Left ventricle myocardium inferior (tissue), 1 donor: ENCODE results near the gene PHLDB3. TPM values are rescaled to one million over a fixed set of nuclear protein-coding genes. Genes with fewer than 3 reads are reported as not detected.
"Not testable (repeated sequence)": the region's sequence is repeated elsewhere in the genome, so short reads cannot be mapped to it uniquely, and the experiment has no call there.

Experiments
- DNase-seq: peaks from one replicate; pipeline ENCODE4 v3.0.0-alpha.2; 2020
- H3K27ac ChIP-seq: fragments of 200-600 bp; replicated peaks from 2 replicates; pipeline ENCODE4 v1.8.0; 2021
- H3K27me3 ChIP-seq: fragments of 200-600 bp; 2 replicates; pipeline ENCODE4 v1.8.0; 2021; ENCODE audit warnings: low read depth
- H3K36me3 ChIP-seq: fragments of 200-600 bp; 2 replicates; pipeline ENCODE4 v1.8.0; 2021
- H3K4me1 ChIP-seq: fragments of 200-600 bp; 2 replicates; pipeline ENCODE4 v1.8.0; 2021
- H3K4me3 ChIP-seq: fragments of 200-600 bp; 2 replicates; pipeline ENCODE4 v1.8.0; 2021; ENCODE audit warnings: mild to moderate bottlenecking, moderate library complexity
- H3K9me3 ChIP-seq: fragments of 200-600 bp; replicated peaks from 2 replicates; pipeline ENCODE4 v1.8.0; 2021
- intact Hi-C: fragments of 100-400 bp; cut with micrococcal nuclease; formaldehyde crosslinking; loops from one replicate; pipeline ENCODE4 v1.11.0; 2022
- total RNA-seq: library from RNA; stranded (reverse); fragmentation: NEBNext Ultra II Directional; extraction: Animal tissue kit (Norgen Biotek cat#: 25700); gene quantifications from one replicate; pipeline ENCODE4 v1.2.1, GENCODE V29; 2021
- TF ChIP-seq, protein P1 (sequence below): fragments of 200-600 bp; IDR thresholded peaks from 2 replicates; pipeline ENCODE4 v1.8.0; 2021; ENCODE audit warnings: antibody characterized with exemption, mild to moderate bottlenecking, borderline replicate concordance
- donor health status: DM: no; HTN: yes; CAD: no; lungs with severe emphysema.

The PHLDB3 gene
- total RNA-seq, 1 donor from 2014 or later, result 4.5 TPM

DNA sequence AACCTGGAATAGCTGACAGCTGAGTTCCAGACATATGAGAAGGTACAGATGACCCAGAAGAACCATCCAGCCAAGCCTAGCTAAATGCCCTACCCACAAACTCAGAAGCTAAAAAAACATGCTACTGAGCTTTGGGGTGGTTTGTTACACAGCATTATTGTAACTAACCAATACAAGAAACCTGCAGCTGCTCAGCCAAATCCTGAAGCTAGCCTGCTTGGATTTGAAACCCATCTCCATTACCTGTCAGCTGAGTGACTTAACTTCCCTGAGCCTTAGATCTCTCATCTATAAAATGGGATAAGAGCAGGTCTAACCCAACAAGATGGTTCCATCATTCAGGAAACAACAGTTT, 64.9 kb downstream of the PHLDB3 start:
- Histone ChIP-seq H3K4me1 (peaks cover 13% of the 10 kb centered on the region), H3K4me3 (no peak overlapping the region), H3K36me3 (no peaks in the 10 kb centered on the region), H3K27ac (peak overlapping the region; percentile 77), H3K27me3 (peaks cover 8% of the 10 kb centered on the region), H3K9me3 (no peaks in the 10 kb centered on the region)
- intact Hi-C loops, result no loop called here
- TF ChIP-seq, protein P1, sequence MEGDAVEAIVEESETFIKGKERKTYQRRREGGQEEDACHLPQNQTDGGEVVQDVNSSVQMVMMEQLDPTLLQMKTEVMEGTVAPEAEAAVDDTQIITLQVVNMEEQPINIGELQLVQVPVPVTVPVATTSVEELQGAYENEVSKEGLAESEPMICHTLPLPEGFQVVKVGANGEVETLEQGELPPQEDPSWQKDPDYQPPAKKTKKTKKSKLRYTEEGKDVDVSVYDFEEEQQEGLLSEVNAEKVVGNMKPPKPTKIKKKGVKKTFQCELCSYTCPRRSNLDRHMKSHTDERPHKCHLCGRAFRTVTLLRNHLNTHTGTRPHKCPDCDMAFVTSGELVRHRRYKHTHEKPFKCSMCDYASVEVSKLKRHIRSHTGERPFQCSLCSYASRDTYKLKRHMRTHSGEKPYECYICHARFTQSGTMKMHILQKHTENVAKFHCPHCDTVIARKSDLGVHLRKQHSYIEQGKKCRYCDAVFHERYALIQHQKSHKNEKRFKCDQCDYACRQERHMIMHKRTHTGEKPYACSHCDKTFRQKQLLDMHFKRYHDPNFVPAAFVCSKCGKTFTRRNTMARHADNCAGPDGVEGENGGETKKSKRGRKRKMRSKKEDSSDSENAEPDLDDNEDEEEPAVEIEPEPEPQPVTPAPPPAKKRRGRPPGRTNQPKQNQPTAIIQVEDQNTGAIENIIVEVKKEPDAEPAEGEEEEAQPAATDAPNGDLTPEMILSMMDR, result no peak
- no peak for DNase-seq

DNA sequence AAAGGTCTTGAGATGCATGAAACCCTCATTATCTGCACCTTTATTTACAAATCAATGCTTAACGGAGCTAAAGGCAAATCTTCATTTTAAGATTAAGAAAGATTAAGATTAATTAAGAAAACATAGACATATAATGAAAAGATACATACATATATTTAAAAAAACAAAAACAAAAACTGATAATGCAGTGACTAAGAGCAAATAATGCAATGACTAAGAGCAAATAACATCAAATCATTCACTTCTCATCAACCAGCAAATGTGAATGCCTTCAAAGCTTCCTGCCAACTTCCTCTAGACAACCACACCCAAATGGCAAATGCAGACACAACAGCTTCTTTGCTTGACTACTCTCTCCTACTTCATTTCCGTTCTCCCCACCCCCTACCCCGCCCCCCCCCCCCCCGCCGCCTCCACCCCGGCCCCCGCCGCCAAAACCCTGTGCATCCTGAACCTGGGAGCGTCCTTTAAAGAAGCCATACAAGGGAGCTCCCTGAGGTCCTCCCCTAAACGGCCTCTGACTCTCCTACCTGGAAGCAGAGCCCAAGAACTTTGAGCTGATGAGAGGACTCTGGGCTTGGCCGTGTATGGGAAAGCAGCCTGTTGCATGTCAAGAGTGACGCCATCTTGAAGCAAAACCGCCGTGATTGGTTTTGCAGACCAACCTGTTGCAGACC, 65.4 kb downstream of the PHLDB3 start:
- Histone ChIP-seq H3K27ac (peak overlapping the region; percentile 77), H3K27me3 (peaks cover 8% of the 10 kb centered on the region), H3K36me3 (no peaks in the 10 kb centered on the region), H3K9me3 (no peaks in the 10 kb centered on the region), H3K4me3 (peak overlapping the region; percentile 2), H3K4me1 (peaks cover 13% of the 10 kb centered on the region)
- no peak for DNase-seq
- TF ChIP-seq, protein P1, result no peak
- intact Hi-C loops, result no loop called here

DNA sequence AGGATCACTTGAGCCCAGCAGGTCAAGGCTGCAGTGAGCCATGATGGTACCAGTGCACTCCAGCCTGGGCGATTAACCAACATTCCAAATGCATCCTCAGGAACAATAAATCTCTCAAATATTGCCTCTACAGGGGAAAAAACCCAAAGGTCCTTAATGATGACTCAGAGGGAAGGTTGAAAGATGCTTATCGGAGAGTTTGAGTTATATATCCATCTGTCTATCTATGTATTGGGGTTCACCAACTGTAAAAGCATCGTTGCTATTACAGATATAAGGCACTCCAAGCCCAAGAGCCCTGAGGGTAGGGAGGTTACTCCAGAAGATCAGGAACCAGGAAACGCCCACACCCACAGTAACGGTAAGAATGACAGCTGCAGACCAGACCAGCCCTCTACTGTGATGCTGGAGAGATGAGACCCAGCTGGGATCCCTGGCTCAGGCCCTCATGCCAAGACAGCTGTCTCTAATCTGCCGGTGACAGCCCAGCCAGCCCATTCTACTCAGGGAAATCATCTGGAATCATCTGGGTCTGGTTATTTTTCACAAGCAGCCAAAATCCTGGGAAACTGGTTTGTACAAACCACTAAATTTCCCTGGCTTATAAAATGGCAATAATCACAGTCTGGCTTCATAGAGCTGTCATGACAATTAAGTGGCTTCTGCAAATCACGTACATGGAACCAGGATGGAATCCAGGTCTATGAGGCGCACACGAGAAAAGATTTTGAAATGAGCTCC, 66.1 kb downstream of the PHLDB3 start:
- DNase-seq, result peak; percentile 79
- Histone ChIP-seq H3K27me3 (peaks cover 8% of the 10 kb centered on the region), H3K4me1 (peaks cover 13% of the 10 kb centered on the region), H3K9me3 (no peaks in the 10 kb centered on the region), H3K27ac (peak overlapping the region; percentile 77), H3K4me3 (peak overlapping the region; percentile 2), H3K36me3 (no peaks in the 10 kb centered on the region)
- TF ChIP-seq, protein P1, result no peak
- intact Hi-C loops, result no loop called here

DNA sequence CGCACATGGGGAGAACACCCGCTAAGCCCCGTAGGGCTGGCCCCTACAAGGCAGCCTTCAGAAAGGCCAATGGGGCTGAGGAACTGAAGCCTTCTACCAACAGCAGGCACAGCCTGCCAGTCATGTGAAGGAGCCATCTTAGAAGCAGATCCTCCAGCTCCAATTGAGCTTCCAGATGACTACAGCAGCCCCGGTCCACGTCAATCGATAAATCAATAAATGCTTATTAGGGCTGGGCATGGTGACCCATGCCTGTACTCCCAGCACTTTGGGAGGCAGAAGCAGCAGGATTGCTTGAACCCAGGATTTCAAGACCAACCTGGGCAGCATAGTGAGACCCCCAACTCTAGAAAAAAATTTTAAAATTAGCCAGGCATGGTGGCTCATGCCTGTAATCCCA, 66.8 kb downstream of the PHLDB3 start:
- TF ChIP-seq, protein P1, result no peak
- H3K4me3 ChIP-seq, result no peak overlapping the region
- H3K27me3 ChIP-seq, result peaks cover 8% of the 10 kb centered on the region
- no peak for DNase-seq
- no peaks in the 10 kb centered on the region for H3K36me3 ChIP-seq
- H3K9me3 ChIP-seq, result no peaks in the 10 kb centered on the region
- peaks cover 13% of the 10 kb centered on the region for H3K4me1 ChIP-seq
- intact Hi-C loops, result no loop called here
- H3K27ac ChIP-seq, result peak overlapping the region; percentile 77

DNA sequence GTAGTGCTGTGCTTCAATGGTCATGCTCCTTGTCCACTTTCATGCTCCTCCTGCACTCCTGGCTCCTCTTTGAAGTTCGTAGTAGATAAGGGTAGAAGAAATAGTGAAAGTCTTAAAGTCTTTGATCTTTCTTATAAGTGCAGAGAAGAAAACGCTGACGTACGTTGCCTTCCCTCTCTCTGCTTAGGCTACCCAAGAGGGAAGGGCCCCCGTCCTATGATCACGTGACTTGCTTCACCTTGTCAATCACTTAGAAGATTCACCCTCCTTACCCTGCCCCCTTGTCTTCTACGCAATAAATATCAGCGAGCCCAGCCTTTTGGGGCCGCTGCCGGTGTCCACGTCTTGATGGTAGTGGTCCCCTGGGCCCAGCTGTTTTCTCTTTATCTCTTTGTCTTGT, 67.3 kb downstream of the PHLDB3 start:
- H3K27ac ChIP-seq, intact Hi-C loops: not testable (repeated sequence)

DNA sequence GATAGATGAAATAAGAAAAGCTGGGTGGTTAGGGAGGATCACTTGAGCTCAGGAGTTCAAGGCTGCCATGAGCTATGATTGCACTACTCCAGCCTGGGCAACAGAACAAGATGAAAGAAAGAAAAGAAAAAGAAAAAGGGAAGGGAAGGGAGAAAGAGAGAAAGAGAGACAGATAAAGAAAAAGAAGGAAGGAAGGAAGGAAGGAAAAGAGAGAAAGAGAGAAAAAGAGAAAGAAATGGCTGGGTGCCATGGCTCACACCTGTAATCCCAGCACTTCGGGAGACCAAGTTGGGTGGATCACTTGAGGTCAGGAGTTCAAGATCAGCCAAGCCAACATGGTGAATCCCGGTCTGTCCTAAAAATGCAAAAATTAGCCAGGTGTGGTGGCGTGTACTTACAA, 68.8 kb downstream of the PHLDB3 start:
- DNase-seq, result no peak
- TF ChIP-seq, protein P1, result no peak
- Histone ChIP-seq H3K4me3 (no peak overlapping the region), H3K36me3 (no peaks in the 10 kb centered on the region), H3K27ac (no peak overlapping the region), H3K4me1 (peaks cover 13% of the 10 kb centered on the region), H3K9me3 (no peaks in the 10 kb centered on the region), H3K27me3 (peaks cover 8% of the 10 kb centered on the region)
- intact Hi-C loops, result no loop called here

More for the DNA sequence above, 67.3 kb downstream of the PHLDB3 start:
- DNase-seq, H3K9me3 ChIP-seq, H3K27me3 ChIP-seq, H3K4me3 ChIP-seq, H3K36me3 ChIP-seq: not testable (repeated sequence)
- peaks cover 13% of the 10 kb centered on the region for H3K4me1 ChIP-seq
